ENCODE data around the gene NR2F2. TPM values are rescaled to one million over a fixed set of nuclear protein-coding genes. Genes with fewer than 3 reads are reported as not detected.

NR2F2 gene
- total RNA-seq, 4 donors from 2014 or later, result 18.3 to 30.2 (median 20.4) TPM

DNA sequence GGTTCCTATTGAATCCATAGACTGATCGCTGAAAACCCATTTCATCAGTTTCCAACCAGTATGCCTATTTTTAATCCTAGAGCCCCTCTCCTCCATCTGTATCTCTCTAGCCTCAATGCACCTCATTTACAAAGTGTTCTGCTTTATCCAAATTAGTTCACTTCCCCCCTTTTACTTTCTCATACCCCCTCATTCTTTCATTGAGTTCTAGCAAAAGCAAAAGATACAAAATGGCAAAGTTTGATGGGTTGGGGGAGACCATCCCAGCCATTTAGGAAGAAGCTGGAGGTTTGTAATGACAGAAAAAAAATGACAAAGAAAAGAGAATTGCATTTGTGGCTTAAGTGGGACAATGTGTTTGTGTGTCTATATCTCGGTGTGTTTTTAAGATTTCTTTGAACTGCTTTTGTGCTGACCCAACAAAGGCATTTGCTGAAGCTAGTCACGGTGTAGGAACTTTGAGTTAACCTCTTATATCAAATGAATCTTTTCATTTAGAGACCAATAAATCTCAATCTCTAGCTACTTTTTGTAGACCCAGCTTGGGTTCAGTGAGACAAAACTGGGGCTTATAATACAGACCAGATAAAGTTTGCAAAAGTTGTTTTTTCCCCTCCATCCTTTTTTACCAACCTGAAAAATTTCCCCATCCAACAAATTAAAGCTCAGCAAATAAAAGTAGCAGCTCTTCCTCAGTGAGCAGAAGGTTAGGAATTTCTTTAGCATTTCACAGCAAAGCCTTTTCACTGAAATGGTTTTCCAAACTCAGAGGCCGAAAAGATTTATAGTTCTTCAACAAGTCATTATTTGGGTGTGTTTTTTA, 18.7 kb downstream of the NR2F2 start:
- Histone ChIP-seq H3K36me3 (no peaks in the 10 kb centered on the region), H3K9me3 (no peaks in the 10 kb centered on the region), H3K4me3 (replicated peaks in 1 of 3) (no peak overlapping the region), H3K27ac (peak overlapping the region; percentile 44 to 97 (median 64)), H3K4me1 (peaks cover 19 to 23% of the 10 kb centered on the region in 2 donors), H3K27me3 (peaks cover 21% of the 10 kb centered on the region)
- no peak for TF ChIP-seq CTCF (IDR thresholded peaks at IDR 0.05)
- WGBS, 2 donors, result 70 to 79% methylated on average over 4 of the region's 4 CpGs
- intact Hi-C loops (cut with DNase I), result no loop called here
- no peak for DNase-seq

- H3K27ac ChIP-seq, result peak overlapping the region; percentile 43 to 97 (median 44)
- H3K4me3 ChIP-seq (replicated peaks in 1 of 3), result no peak overlapping the region
- no peak for TF ChIP-seq CTCF (IDR thresholded peaks at IDR 0.05)
- no peak for TF ChIP-seq POLR2A (IDR thresholded peaks at IDR 0.05)
- DNase-seq, result no peak
- peaks cover 23 to 28% of the 10 kb centered on the region in 2 donors for H3K4me1 ChIP-seq
- H3K27me3 ChIP-seq, result peaks cover 26% of the 10 kb centered on the region
- WGBS, 2 donors, result 60 to 65% methylated on average over 7 of the region's 7 CpGs
- intact Hi-C loops (cut with DNase I), result no loop called here
- no peaks in the 10 kb centered on the region for H3K36me3 ChIP-seq
- H3K9me3 ChIP-seq, result no peaks in the 10 kb centered on the region
Measured at GRCh38 chr15:96349857-96350720, 19.6 kb downstream of the NR2F2 start.

GRCh38 chr15:96350934-96351724, 20.6 kb downstream of the NR2F2 start:
- no peaks in the 10 kb centered on the region for H3K36me3 ChIP-seq
- intact Hi-C loops (cut with DNase I), result no loop called here
- DNase-seq, result no peak
- H3K27me3 ChIP-seq, result peaks cover 33% of the 10 kb centered on the region
- whole genome bisulfite sequencing, 2 donors, result 56 to 62% methylated on average over 19 of the region's 19 CpGs
- peak overlapping the region; percentile 31 to 97 (median 80) for H3K27ac ChIP-seq
- TF ChIP-seq POLR2A (IDR thresholded peaks at IDR 0.05) (no peak), CTCF (IDR thresholded peaks at IDR 0.05) (no peak)
- H3K4me1 ChIP-seq, result peaks cover 20 to 27% of the 10 kb centered on the region in 2 donors
- H3K9me3 ChIP-seq, result no peaks in the 10 kb centered on the region
- H3K4me3 ChIP-seq (replicated peaks in 1 of 3), result no peak overlapping the region

DNA sequence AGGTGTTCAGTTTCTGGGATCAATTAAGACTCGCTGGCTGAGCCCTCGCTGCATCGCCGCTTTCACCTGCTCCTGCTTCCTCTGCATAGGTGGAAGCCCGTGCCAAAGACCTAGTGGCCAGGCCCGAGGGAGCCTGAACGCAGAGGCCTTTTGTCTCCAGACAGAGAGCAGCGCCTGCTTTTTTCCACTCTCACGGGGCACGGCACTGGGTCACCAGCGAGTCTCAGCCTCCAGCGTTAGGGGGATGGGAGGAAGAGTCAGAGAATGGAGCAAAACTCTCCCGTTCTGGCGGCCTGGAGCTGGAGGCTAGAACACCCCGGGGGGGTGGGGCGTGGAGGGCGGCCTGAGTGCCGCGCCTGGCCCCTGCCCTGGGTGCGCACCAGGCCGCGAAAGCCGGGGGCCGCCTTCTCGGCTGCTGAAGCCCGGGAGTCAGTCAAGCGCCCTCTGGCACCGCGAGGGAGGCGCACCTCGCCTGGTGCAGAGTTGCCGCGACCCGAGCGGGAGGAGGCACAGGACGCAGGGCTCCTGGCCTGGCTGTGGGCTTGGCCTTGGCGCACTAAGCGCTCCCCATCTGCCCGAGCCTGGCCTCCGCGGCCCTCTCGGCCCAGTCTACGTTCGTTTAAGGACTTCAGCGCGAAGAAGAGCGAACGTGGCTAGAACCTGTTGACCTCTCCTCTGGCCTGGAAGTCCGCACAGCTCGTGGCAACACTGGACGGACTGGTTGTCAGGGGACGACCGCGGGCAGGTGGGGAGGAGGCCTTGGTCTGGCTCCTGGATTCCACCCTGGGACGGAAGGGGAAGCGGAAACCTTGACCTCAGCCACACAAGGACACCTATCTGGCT, 21.5 kb downstream of the NR2F2 start:
- TF ChIP-seq CTCF (IDR thresholded peaks at IDR 0.05) (no peak), POLR2A (IDR thresholded peaks at IDR 0.05) (no peak)
- H3K4me3 ChIP-seq (replicated peaks in 1 of 3), result no peak overlapping the region
- WGBS, 2 donors, result 32 to 55% methylated on average over 23 to 35 of the region's 56 CpGs

More for the DNA sequence above, 21.5 kb downstream of the NR2F2 start:
- intact Hi-C loops (cut with DNase I), result no loop called here
- peak overlapping the region; percentile 31 to 97 (median 80) for H3K27ac ChIP-seq
- peaks cover 38% of the 10 kb centered on the region for H3K27me3 ChIP-seq
- H3K4me1 ChIP-seq, result peaks cover 20 to 33% of the 10 kb centered on the region in 2 donors
- DNase-seq, result no peak
- H3K36me3 ChIP-seq, result no peaks in the 10 kb centered on the region
- H3K9me3 ChIP-seq, result no peaks in the 10 kb centered on the region
